Trophoblast cell (in vitro differentiated cells and primary cell): ENCODE measurements around the gene PDPK1.
A peak's percentile ranks its signal among the peaks of the same experiment; 100 is the strongest.

Experiments
- DNase-seq, 2 donors: peaks; one replicate each; pipeline ENCODE4 v3.0.0-alpha.2; 2016
- H2AFZ ChIP-seq: 2 replicates; pipeline ENCODE4 v1.6.1; 2013; ENCODE audit warnings: low read length, moderate library complexity, mild to moderate bottlenecking; ENCODE audit not compliant: insufficient read depth, poor library complexity
- H2AK5ac ChIP-seq: 2 replicates; pipeline ENCODE4 v1.6.1; 2013; ENCODE audit warnings: mild to moderate bottlenecking, low read length
- H2BK120ac ChIP-seq: 2 replicates; pipeline ENCODE4 v1.6.1; 2013; ENCODE audit warnings: low read length, mild to moderate bottlenecking, moderate library complexity; ENCODE audit not compliant: insufficient read depth, poor library complexity
- H2BK12ac ChIP-seq: 2 replicates; pipeline ENCODE4 v1.6.1; 2013; ENCODE audit warnings: mild to moderate bottlenecking, low read length, moderate library complexity
- H2BK5ac ChIP-seq: 2 replicates; pipeline ENCODE4 v1.6.1; 2013; ENCODE audit warnings: low read length, low read depth, moderate library complexity, mild to moderate bottlenecking; ENCODE audit not compliant: poor library complexity
- H3K14ac ChIP-seq: 2 replicates; pipeline ENCODE4 v1.6.1; 2013; ENCODE audit warnings: mild to moderate bottlenecking, low read length
- H3K18ac ChIP-seq: 2 replicates; pipeline ENCODE4 v1.6.1; 2013; ENCODE audit warnings: mild to moderate bottlenecking, low read length
- H3K23ac ChIP-seq: 2 replicates; pipeline ENCODE4 v1.6.1; 2013; ENCODE audit warnings: low read length
- H3K27ac ChIP-seq: 2 replicates; pipeline ENCODE4 v1.5.1; 2013; ENCODE audit warnings: low read depth, mild to moderate bottlenecking, inconsistent platforms, low read length, moderate library complexity
- H3K27me3 ChIP-seq: 2 replicates; pipeline ENCODE4 v1.6.1; 2013; ENCODE audit warnings: inconsistent platforms, mild to moderate bottlenecking, low read length, moderate library complexity; ENCODE audit not compliant: insufficient read depth
- H3K36me3 ChIP-seq, 2 experiments: 1 replicate in 1 of 2; 2 replicates in 1 of 2; pipeline ENCODE4 v1.6.1; 2013; ENCODE audit warnings: low read length in 2 of 2, mild to moderate bottlenecking in 2 of 2, moderate library complexity in 1 of 2; ENCODE audit not compliant: insufficient read depth in 2 of 2, control insufficient read depth in 1 of 2
- H3K4ac ChIP-seq: 2 replicates; pipeline ENCODE4 v1.6.1; 2013; ENCODE audit warnings: low read depth, mild to moderate bottlenecking, low read length, moderate library complexity
- H3K4me1 ChIP-seq, 2 experiments: 1 replicate in 1 of 2; 2 replicates in 1 of 2; pipeline ENCODE4 v1.6.1; 2013; ENCODE audit warnings: low read length in 2 of 2, mild to moderate bottlenecking in 2 of 2, moderate library complexity in 1 of 2; ENCODE audit not compliant: insufficient read depth in 2 of 2, control insufficient read depth in 1 of 2
- H3K4me2 ChIP-seq: 2 replicates; pipeline ENCODE4 v1.6.1; 2013; ENCODE audit warnings: inconsistent platforms, mild to moderate bottlenecking, low read length, moderate library complexity
- H3K4me3 ChIP-seq: 2 replicates; pipeline ENCODE4 v1.5.1; 2013; ENCODE audit warnings: mild to moderate bottlenecking, low read depth, low read length, inconsistent platforms
- H3K79me1 ChIP-seq: one replicate; pipeline ENCODE4 v1.6.1; 2013; ENCODE audit warnings: low read length
- H3K79me2 ChIP-seq: 2 replicates; pipeline ENCODE4 v1.6.1; 2013; ENCODE audit warnings: low read length, mild to moderate bottlenecking; ENCODE audit not compliant: control insufficient read depth, insufficient read depth, poor library complexity
- H3K9ac ChIP-seq: 2 replicates; pipeline ENCODE4 v1.6.1; 2013; ENCODE audit warnings: mild to moderate bottlenecking, low read length
- H3K9me3 ChIP-seq: 2 replicates; pipeline ENCODE4 v1.6.1; 2013; ENCODE audit warnings: low read depth, mild to moderate bottlenecking, control low read depth, inconsistent platforms, low read length; ENCODE audit not compliant: insufficient read depth
- H4K12ac ChIP-seq: 2 replicates; pipeline ENCODE4 v1.6.1; 2013; ENCODE audit warnings: low read depth, mild to moderate bottlenecking, low read length, moderate library complexity
- H4K8ac ChIP-seq: 2 replicates; pipeline ENCODE4 v1.6.1; 2013; ENCODE audit warnings: low read depth, mild to moderate bottlenecking, low read length, moderate library complexity
- H4K91ac ChIP-seq: one replicate; pipeline ENCODE4 v1.6.1; 2013; ENCODE audit warnings: low read depth, mild to moderate bottlenecking, low read length, moderate library complexity
- WGBS: extraction: QIAGEN DNeasy Blood & Tissue Kit; methylation state at CpG from one replicate; pipeline ENCODE4 v1.1.7; 2013; ENCODE audit warnings: missing lambda C conversion rate; ENCODE audit not compliant: insufficient read length, insufficient coverage; ENCODE audit errors: extremely low coverage; 5-methylcytosine and 5-hydroxymethylcytosine counted together

The PDPK1 gene

GRCh38 chr16:2497116-2497630 is 40.6 kb upstream of the PDPK1 start:
- Histone ChIP-seq H3K79me2 (no peaks in the 10 kb centered on the region), H2BK120ac (no peak overlapping the region)

GRCh38 chr16:2497695-2498484 is 39.9 kb upstream of the PDPK1 start:
- H4K12ac ChIP-seq: no peak overlapping the region
- no peaks in the 10 kb centered on the region for H3K9me3 ChIP-seq
- H3K36me3 ChIP-seq: peaks cover 17 to 20% of the 10 kb centered on the region in 2 experiments
- H3K14ac ChIP-seq: no peak overlapping the region
- no peaks in the 10 kb centered on the region for H3K79me1 ChIP-seq
- H2AFZ ChIP-seq: no peak overlapping the region
- DNase-seq: no peak
- H4K8ac ChIP-seq: no peak overlapping the region
- H3K9ac ChIP-seq: no peak overlapping the region
- no peak overlapping the region for H3K23ac ChIP-seq
- H3K4me1 ChIP-seq: peaks cover 2 to 3% of the 10 kb centered on the region in 2 experiments
- no peak overlapping the region for H2BK12ac ChIP-seq
- H3K4me3 ChIP-seq: no peak overlapping the region
- no peak overlapping the region for H3K4ac ChIP-seq
- H4K91ac ChIP-seq: no peak overlapping the region
- no peak overlapping the region for H3K4me2 ChIP-seq
- no peaks in the 10 kb centered on the region for H3K79me2 ChIP-seq
- no peak overlapping the region for H2AK5ac ChIP-seq
- no peaks in the 10 kb centered on the region for H3K27me3 ChIP-seq
- no peak overlapping the region for H2BK5ac ChIP-seq
- no CpG with 5 or more reads among the region's 26 CpGs for WGBS
- no peak overlapping the region for H2BK120ac ChIP-seq
- no peak overlapping the region for H3K27ac ChIP-seq
- no peak overlapping the region for H3K18ac ChIP-seq

More at GRCh38 chr16:2497116-2497630, 40.6 kb upstream of the PDPK1 start:
- H2AFZ ChIP-seq: no peak overlapping the region
- H3K4ac ChIP-seq: no peak overlapping the region
- no peaks in the 10 kb centered on the region for H3K79me1 ChIP-seq
- no peaks in the 10 kb centered on the region for H3K9me3 ChIP-seq
- H3K4me3 ChIP-seq: no peak overlapping the region
- no peak overlapping the region for H3K18ac ChIP-seq
- H3K36me3 ChIP-seq: peaks cover 17 to 20% of the 10 kb centered on the region in 2 experiments
- no peaks in the 10 kb centered on the region for H3K27me3 ChIP-seq
- no peak overlapping the region for H4K8ac ChIP-seq
- no peak overlapping the region for H4K91ac ChIP-seq
- H4K12ac ChIP-seq: no peak overlapping the region
- H2AK5ac ChIP-seq: no peak overlapping the region
- no CpG with 5 or more reads among the region's 21 CpGs for WGBS
- H2BK12ac ChIP-seq: no peak overlapping the region
- H3K4me2 ChIP-seq: no peak overlapping the region
- no peak overlapping the region for H3K27ac ChIP-seq
- H3K9ac ChIP-seq: no peak overlapping the region
- peak in 1 of 2 donors; percentile 67 for DNase-seq
- H3K14ac ChIP-seq: no peak overlapping the region
- H3K23ac ChIP-seq: no peak overlapping the region
- H2BK5ac ChIP-seq: no peak overlapping the region
- peaks cover 0 to 2% of the 10 kb centered on the region in 2 experiments for H3K4me1 ChIP-seq

- Histone ChIP-seq H3K18ac (no peak overlapping the region), H3K4me3 (no peak overlapping the region), H3K4me2 (no peak overlapping the region), H3K79me2 (no peaks in the 10 kb centered on the region), H2AK5ac (no peak overlapping the region), H3K14ac (no peak overlapping the region), H3K9me3 (no peaks in the 10 kb centered on the region), H3K79me1 (no peaks in the 10 kb centered on the region), H3K27me3 (no peaks in the 10 kb centered on the region), H3K4ac (no peak overlapping the region), H4K8ac (no peak overlapping the region), H2BK5ac (no peak overlapping the region), H3K27ac (no peak overlapping the region), H4K12ac (no peak overlapping the region), H2AFZ (no peak overlapping the region), H4K91ac (no peak overlapping the region), H3K23ac (no peak overlapping the region), H2BK120ac (no peak overlapping the region), H3K36me3 (peaks cover 17 to 20% of the 10 kb centered on the region in 2 experiments), H3K4me1 (peaks cover 2 to 3% of the 10 kb centered on the region in 2 experiments), H3K9ac (no peak overlapping the region), H2BK12ac (no peak overlapping the region)
- no CpG with 5 or more reads among the region's 15 CpGs for WGBS
- DNase-seq: no peak
These were observed 39.1 kb upstream of the PDPK1 start for GRCh38 chr16:2498531-2499253.

GRCh38 chr16:2499454-2499853 is 38.4 kb upstream of the PDPK1 start:
- H3K4ac ChIP-seq: no peak overlapping the region
- no peak overlapping the region for H4K12ac ChIP-seq
- peaks cover 17 to 20% of the 10 kb centered on the region in 2 experiments for H3K36me3 ChIP-seq
- H3K9ac ChIP-seq: no peak overlapping the region
- H3K27me3 ChIP-seq: no peaks in the 10 kb centered on the region
- no peak overlapping the region for H2BK5ac ChIP-seq
- no peak overlapping the region for H3K14ac ChIP-seq
- H3K4me3 ChIP-seq: no peak overlapping the region
- no peak overlapping the region for H3K23ac ChIP-seq
- no peak overlapping the region for H3K18ac ChIP-seq
- H4K91ac ChIP-seq: no peak overlapping the region
- no peak overlapping the region for H3K4me2 ChIP-seq
- no peak overlapping the region for H2AFZ ChIP-seq
- no CpG with 5 or more reads among the region's 6 CpGs for WGBS
- H3K79me1 ChIP-seq: no peaks in the 10 kb centered on the region
- H2AK5ac ChIP-seq: no peak overlapping the region
- H2BK12ac ChIP-seq: no peak overlapping the region
- H3K79me2 ChIP-seq: no peaks in the 10 kb centered on the region
- H3K27ac ChIP-seq: no peak overlapping the region
- DNase-seq: no peak
- no peak overlapping the region for H2BK120ac ChIP-seq
- H3K4me1 ChIP-seq: peaks cover 2 to 3% of the 10 kb centered on the region in 2 experiments
- no peaks in the 10 kb centered on the region for H3K9me3 ChIP-seq
- H4K8ac ChIP-seq: no peak overlapping the region
